NCI-H524 treated with DMSO at 0.1 percent for 48 hours (cell line): ENCODE measurements around the gene CNOT1.
"Not testable (repeated sequence)": the region's sequence is repeated elsewhere in the genome, so short reads cannot be mapped to it uniquely, and the experiment has no call there.

Source experiments
- DNase-seq: peaks from one replicate; lab custom pipeline; 2025; lab: John Stamatoyannopoulos, UW

The CNOT1 gene

DNA sequence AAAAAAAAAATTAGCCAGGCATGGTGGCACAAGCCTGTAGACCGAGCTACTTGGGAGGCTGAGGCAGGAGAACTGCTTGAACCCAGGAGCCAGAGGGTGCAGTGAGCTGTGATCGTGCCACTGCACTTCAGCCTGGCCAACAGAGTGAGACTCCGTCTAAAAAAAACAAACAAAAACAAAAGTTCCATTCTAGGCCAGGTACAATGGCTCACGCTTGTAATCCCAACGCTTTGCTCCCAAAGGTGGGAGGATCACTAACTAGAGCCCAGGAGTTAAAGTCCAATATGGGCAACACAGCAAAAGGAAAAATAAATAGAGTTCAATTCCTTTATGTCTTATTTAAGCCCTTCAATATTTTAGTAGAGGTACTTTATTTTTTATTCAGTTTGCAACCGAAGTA lies 47.5 kb downstream of the CNOT1 start:
- no peak for DNase-seq

DNA sequence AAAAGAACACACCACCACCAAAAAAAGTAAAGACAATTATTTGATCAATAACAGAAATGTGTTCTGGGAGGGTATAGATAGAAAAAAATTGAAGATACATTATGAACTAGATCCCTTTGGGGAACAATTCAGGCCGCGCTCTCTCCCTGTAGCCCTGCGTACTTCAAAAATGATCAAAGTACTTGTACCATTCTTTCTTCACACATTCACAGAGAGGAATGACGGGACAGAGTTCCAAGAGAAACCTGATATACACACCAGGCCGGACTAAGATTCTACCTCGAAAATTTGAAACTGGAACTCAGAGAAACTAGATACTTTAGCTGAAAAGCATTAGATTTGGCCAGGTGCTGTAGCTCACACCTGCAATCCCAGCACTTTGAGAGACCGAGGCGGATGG lies 50.0 kb downstream of the CNOT1 start:
- no peak for DNase-seq

GRCh38 chr16:58578642-58579041 lies 51.0 kb downstream of the CNOT1 start:
- no peak for DNase-seq

- peak; percentile 48 for DNase-seq
These were observed 52.5 kb downstream of the CNOT1 start for GRCh38 chr16:58577141-58577540.

GRCh38 chr16:58574895-58575294 lies 54.7 kb downstream of the CNOT1 start:
- DNase-seq = no peak

- DNase-seq = not testable (repeated sequence)
These were observed 63.9 kb downstream of the CNOT1 start for GRCh38 chr16:58565697-58566096.

- no peak for DNase-seq
These were observed 65.9 kb downstream of the CNOT1 start for GRCh38 chr16:58563775-58564174.

- no peak for DNase-seq
These were observed 66.4 kb downstream of the CNOT1 start for GRCh38 chr16:58563235-58563634.

GRCh38 chr16:58556678-58557077 lies 72.9 kb downstream of the CNOT1 start:
- DNase-seq = no peak

- DNase-seq = no peak
These were observed 78.1 kb downstream of the CNOT1 start for GRCh38 chr16:58551496-58551895.

DNA sequence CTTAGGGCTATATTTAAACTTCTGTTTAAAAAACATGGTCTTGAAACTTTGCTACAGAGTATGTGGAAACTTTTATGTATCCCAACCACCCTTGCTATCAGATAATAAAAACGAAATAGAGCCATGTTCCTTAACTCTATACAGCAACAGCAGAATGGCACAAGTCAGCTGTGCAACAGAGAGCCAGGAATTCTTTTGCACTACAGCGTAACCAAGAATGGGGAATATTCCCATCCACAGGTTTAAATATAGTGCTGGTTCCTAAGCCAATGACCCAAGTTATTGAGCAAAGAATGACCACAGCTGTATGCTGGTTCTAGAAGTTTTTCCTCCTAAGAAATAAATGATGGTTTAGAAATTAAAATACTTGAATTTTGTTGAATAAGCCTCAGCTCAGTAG lies 81.2 kb downstream of the CNOT1 start:
- DNase-seq = no peak

DNA sequence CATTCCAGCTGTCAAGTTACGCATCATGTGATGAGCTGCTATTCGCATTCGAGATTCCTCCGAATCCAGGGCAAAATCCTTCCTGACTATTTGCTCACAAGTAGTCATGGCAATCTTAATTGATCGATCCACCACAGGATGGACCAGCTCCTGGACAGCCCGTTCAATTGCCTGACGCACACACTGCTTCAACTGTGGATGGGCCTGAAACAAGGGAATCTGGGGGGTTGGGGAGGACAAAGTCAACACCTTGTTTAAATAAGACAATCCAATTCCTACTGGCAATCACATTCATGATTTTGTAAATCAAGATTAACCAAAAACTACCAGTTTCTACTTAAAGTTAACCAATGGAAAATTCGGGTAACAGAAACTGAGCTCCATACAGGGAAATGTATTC lies 85.9 kb downstream of the CNOT1 start:
- DNase-seq = no peak

- DNase-seq = no peak
These were observed 87.3 kb downstream of the CNOT1 start for GRCh38 chr16:58542291-58542690.

DNA sequence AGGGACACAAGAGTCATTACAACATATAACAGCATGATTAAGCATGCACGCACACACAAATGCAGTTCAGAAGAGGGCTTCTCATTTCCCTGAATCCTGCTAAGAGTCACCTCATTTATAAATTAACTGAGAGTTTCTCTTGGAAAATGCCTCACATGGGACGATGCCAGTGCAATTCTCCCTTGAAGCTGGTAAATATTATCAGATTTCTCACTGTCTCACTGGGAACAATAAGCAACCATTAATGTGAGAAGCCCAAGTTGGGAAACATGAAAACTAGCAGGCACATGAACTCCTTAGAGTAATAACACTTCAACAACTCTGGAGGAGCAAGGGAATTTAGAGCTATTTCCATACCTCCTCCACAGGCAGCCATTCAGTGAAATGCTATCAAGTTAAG lies 87.9 kb downstream of the CNOT1 start:
- no peak for DNase-seq

GRCh38 chr16:58537124-58537906 lies 92.3 kb downstream of the CNOT1 start:
- no peak for DNase-seq

DNA sequence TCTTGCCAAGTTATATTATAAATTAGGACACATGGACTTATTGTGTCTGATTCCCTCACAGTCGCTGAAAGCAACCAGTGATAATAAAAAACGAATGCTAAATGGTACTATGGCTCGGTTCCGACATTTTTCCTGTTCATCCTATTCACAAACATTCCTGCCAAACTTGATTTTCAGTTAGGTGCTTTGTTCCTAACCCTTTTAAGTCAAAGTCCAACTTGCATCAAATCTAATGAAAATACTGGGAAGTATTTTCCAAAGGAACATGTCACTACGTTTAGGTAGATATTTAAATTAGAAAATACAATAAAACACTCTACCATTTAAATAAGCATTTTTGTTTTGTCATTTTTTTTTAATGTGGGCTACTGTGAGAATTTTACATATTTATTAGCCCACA lies 93.3 kb downstream of the CNOT1 start:
- no peak for DNase-seq

DNA sequence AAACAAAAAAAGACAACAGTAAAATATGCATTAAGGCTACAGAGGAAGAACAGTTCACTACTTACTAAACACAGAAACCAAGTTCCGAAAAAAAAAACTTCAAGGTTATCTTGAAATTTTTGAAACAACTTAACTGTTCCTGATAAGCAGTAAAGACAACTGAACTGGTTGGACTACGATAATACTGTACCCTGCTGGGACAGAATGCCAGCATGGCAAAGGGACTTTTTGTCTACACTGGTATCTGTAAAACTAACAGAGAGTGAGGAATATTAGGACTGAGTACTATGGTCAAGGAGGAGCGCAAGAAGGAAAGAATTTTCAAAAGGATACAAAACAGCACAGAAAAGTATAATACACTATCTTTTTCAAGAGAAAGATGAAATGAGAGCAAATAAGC lies 94.5 kb downstream of the CNOT1 start:
- no peak for DNase-seq

DNA sequence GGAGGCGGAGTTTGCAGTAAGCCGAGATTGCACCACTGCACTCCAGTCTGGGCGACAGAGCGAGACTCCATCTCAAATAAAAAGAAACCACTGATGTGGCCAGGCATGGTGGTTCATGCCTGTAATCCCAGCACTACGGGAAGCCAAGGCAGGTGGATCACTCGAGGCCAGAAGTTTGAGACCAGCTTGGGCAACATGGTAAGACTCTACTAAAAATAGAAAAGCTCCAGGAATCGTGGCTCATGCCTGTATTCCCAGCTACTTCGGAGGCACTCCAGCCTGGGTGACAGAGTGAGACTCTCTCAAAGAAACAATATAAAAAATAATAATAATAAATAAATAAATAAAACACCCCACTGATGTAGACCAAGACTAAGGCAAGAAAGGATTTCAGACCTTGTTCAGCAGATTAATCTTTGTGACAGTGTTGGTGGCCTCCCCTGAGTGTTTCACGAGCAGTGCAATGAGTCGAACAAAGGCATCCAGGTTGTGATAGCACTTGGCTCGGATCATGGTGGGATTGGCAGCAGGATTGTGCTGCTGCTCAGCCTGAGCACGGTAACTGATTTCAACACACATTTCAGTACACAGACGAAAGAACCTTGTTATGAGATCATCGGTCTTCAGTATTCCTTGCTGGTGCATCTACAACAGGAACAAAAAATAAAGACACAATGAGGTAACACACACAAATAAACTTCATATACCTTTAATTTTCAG lies 95.7 kb downstream of the CNOT1 start:
- DNase-seq = no peak

- DNase-seq = no peak
These were observed 97.2 kb downstream of the CNOT1 start for GRCh38 chr16:58532414-58532813.

DNA sequence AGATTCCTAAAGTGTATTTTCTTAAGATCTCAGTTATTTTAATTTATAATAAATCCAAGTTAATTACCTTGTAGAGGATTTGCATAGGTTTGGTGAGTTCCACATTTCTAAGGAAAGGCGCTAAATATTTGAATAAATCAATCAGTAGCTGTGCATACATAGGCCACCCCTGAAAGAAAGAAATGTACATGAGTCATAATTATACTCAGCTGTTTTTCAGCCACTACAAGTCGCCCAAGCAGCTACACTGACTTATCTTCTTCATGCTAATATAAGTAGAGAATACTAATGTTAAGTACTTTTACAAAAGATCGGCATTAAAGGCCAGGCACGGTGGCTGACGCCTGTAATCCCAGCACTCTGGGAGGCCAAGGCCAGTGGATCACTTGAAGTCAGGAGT lies 99.4 kb downstream of the CNOT1 start:
- no peak for DNase-seq

DNA sequence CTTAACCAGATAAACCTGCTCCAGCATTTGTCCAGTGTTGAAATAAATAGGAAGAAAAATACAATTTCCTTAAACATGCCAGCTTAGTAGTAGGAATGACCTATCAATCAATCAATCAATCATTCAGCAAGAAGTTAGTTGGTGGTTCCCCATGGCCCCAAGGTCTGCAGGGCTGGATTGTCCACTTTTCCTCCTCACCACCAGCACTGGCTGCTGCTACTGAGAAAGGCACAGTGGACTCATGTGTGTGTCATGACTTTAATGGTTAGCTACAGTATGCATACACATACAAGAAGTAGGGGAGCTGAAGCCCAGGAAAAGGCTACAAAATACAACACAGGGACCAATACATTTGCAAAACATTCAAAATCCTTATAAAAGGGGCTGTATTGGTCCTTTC lies 109.9 kb downstream of the CNOT1 start:
- no peak for DNase-seq

- no peak for DNase-seq
These were observed 110.7 kb downstream of the CNOT1 start for GRCh38 chr16:58518980-58519368.

- no peak for DNase-seq
These were observed 111.3 kb downstream of the CNOT1 start for GRCh38 chr16:58518083-58518979.
